ENCODE results near the gene LTA. TPM values are rescaled to one million over a fixed set of nuclear protein-coding genes. Genes with fewer than 3 reads are reported as not detected.
A peak's percentile ranks its signal among the peaks of the same experiment; 100 is the strongest.

Gene LTA
- total and polyA plus RNA-seq, 2 donors (not counting 1 experiment from before 2014, with no cell fraction given): not detected

DNA sequence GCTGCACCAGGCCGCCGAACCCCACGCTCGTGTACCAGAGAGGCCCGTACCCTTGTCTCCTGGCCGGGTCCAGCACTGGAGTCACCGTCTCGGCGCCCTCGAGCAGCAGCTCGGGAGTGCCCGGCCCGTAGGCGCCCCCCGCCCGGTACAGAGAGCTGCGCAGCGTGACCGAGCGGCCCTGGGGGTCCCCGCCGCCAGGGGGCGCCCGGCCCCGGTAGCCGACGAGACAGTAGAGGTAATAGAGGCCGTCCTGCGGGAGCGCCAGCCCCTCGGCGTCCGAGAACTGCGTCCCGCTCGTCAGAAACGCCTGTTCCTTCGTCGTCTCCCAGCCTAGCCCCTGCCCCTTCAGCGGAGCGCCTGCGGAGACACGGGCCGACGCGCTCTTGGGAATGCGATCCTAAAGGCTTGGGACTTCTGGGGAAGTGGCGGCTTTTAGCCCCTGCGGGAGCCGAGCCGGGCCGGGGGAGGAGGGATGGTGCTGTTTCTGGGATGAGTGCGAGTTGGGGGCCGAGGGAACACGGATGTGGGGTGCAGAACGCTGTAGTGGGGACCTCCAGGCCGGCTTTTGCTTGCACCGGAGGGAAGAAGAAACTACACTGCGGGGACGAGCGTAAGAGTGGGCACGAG, 8.8 kb downstream of the LTA start:
- H3K36me3 ChIP-seq (ENCODE audit: control insufficient read depth, insufficient read depth, low read length): no peaks in the 10 kb centered on the region
- TF ChIP-seq CTCF (conservative IDR thresholded peaks at IDR 0.05 in 1 of 2, IDR thresholded peaks at IDR 0.05 in 1 of 2; ENCODE audit: low read depth in 1 of 2, low read length in 2 of 2): peak; percentile 71 to 84
- TF ChIP-seq EZH2 (IDR thresholded peaks at IDR 0.05; ENCODE audit: low read length, missing control alignments): no peak
- H4K20me1 ChIP-seq (ENCODE audit: control insufficient read depth, extremely low read depth, insufficient read depth, low read length): no peaks in the 10 kb centered on the region
- H3K4me1 ChIP-seq (ENCODE audit: control insufficient read depth, extremely low read depth, insufficient read depth, low read length): no peaks in the 10 kb centered on the region
- H3K27ac ChIP-seq (ENCODE audit: insufficient read depth, low read length): peak overlapping the region; percentile 23
- peak overlapping the region; percentile 97 for H2AFZ ChIP-seq (ENCODE audit: low read length)
- H3K79me2 ChIP-seq (ENCODE audit: control insufficient read depth, insufficient read depth, low read length): no peaks in the 10 kb centered on the region
- peak overlapping the region; percentile 74 to 89 (median 82) for H3K4me3 ChIP-seq (replicated peaks in 1 of 4; ENCODE audit: control extremely low read depth in 1 of 4, insufficient read depth in 1 of 4, low read depth in 3 of 4, low read length in 4 of 4)
- H3K9ac ChIP-seq (ENCODE audit: insufficient read depth, low read length): peak overlapping the region; percentile 70
- no peaks in the 10 kb centered on the region for H3K9me3 ChIP-seq (ENCODE audit: control insufficient read depth, insufficient read depth, low read depth, low read length)
- peak overlapping the region; percentile 99 for H3K4me2 ChIP-seq (ENCODE audit: extremely low read depth, insufficient read depth, low read length)
- peaks cover 11% of the 10 kb centered on the region for H3K27me3 ChIP-seq (ENCODE audit: control insufficient read depth, insufficient read depth, low read length)
- peak; percentile 75 to 76 for DNase-seq (ENCODE audit: low read depth in 2 of 2)

DNA sequence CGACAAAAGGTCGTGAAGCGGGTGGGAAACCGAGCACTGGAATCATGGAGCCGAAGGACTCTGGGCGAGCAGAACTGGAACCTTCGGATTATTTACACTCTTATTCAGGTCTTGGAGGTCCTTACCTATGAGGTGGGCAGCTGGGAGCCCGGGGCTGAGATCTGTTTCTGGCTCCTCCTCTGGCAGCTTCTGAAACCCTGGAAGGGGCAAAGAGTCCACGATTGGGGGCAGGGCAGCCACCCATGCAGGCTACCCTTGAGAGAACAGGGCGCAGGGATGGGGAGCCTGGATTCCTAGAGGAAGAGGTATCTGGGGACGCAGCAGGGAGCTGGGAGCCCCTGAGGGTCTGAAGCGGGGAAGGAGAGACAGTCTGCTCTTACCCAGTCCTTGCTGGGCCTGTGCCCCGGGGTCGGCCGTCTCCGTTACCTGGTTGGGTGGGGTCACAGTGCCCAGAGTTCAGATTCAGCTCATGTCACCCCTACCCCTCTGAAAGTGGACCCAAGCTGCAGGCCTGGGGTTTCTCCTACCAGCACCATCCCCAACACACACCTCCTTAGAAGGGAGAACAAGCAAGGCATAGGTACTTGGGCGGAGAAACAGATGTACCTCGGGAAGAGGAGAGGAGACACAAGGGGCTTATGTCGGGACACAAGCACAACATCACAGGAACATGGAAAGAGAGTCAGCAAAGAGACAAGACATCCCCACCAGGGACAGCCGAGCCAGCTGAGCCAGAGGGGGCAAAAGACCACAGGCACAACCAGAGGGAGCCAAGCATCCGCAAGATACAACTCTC, 9.5 kb downstream of the LTA start:
- Histone ChIP-seq H3K4me1 (ENCODE audit: control insufficient read depth, extremely low read depth, insufficient read depth, low read length) (no peaks in the 10 kb centered on the region), H3K9ac (ENCODE audit: insufficient read depth, low read length) (peak overlapping the region; percentile 70), H2AFZ (ENCODE audit: low read length) (peak overlapping the region; percentile 97), H3K9me3 (ENCODE audit: control insufficient read depth, insufficient read depth, low read depth, low read length) (no peaks in the 10 kb centered on the region), H3K27ac (ENCODE audit: insufficient read depth, low read length) (no peak overlapping the region), H3K36me3 (ENCODE audit: control insufficient read depth, insufficient read depth, low read length) (no peaks in the 10 kb centered on the region), H3K4me3 (replicated peaks in 1 of 4; ENCODE audit: control extremely low read depth in 1 of 4, insufficient read depth in 1 of 4, low read depth in 3 of 4, low read length in 4 of 4) (peak overlapping the region; percentile 74 to 89 (median 82)), H4K20me1 (ENCODE audit: control insufficient read depth, extremely low read depth, insufficient read depth, low read length) (no peaks in the 10 kb centered on the region), H3K4me2 (ENCODE audit: extremely low read depth, insufficient read depth, low read length) (peak overlapping the region; percentile 99), H3K27me3 (ENCODE audit: control insufficient read depth, insufficient read depth, low read length) (peaks cover 9% of the 10 kb centered on the region), H3K79me2 (ENCODE audit: control insufficient read depth, insufficient read depth, low read length) (no peaks in the 10 kb centered on the region)
- TF ChIP-seq EZH2 (IDR thresholded peaks at IDR 0.05; ENCODE audit: low read length, missing control alignments) (peak; percentile 16), CTCF (conservative IDR thresholded peaks at IDR 0.05 in 1 of 2, IDR thresholded peaks at IDR 0.05 in 1 of 2; ENCODE audit: low read depth in 1 of 2, low read length in 2 of 2) (no peak)
- DNase-seq (ENCODE audit: low read depth in 2 of 2): no peak

DNA sequence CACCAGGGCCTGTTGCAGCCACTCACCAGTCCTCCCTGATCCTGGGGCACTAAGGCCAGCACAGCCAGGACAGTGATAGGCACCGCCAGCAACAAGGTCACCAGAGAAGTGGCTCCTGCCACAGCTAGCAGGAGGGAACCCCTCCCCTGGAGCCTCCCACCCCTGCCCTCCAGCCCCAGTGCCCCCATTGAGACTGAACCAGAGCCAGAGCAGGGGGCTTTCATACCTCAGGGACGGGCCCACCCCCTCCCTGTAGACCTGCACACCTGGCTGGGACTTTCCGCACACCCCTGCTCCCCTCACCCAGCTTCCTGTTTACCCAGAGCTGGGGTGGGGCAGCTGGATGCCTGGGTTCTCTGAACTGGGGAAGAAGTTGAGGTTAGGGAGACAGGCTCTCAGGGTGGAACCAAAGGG, 10.1 kb downstream of the LTA start, which contains the start of gene LTB:
Gene LTB, minus strand, starts transcription at position 195 of the 414 bp plus-strand sequence. Its CDS starts 7 bp downstream, at position 188.
- Histone ChIP-seq H2AFZ (ENCODE audit: low read length) (peak within 1 kb of the TSS; percentile 97), H3K4me1 (ENCODE audit: control insufficient read depth, extremely low read depth, insufficient read depth, low read length) (no peaks in the 10 kb centered on the region), H3K4me3 (replicated peaks in 1 of 4; ENCODE audit: control extremely low read depth in 1 of 4, insufficient read depth in 1 of 4, low read depth in 3 of 4, low read length in 4 of 4) (peak within 1 kb of the TSS; percentile 74 to 89 (median 82)), H3K79me2 (ENCODE audit: control insufficient read depth, insufficient read depth, low read length) (no peaks in the 10 kb centered on the region), H3K36me3 (ENCODE audit: control insufficient read depth, insufficient read depth, low read length) (no peaks in the 10 kb centered on the region), H3K4me2 (ENCODE audit: extremely low read depth, insufficient read depth, low read length) (peak within 1 kb of the TSS; percentile 99), H3K27ac (ENCODE audit: insufficient read depth, low read length) (no peak within 1 kb of the TSS), H3K27me3 (ENCODE audit: control insufficient read depth, insufficient read depth, low read length) (peaks cover 5% of the 10 kb centered on the region), H3K9me3 (ENCODE audit: control insufficient read depth, insufficient read depth, low read depth, low read length) (no peaks in the 10 kb centered on the region), H3K9ac (ENCODE audit: insufficient read depth, low read length) (peak within 1 kb of the TSS; percentile 70), H4K20me1 (ENCODE audit: control insufficient read depth, extremely low read depth, insufficient read depth, low read length) (no peaks in the 10 kb centered on the region)
- TF ChIP-seq CTCF (conservative IDR thresholded peaks at IDR 0.05 in 1 of 2, IDR thresholded peaks at IDR 0.05 in 1 of 2; ENCODE audit: low read depth in 1 of 2, low read length in 2 of 2) (no peak), EZH2 (IDR thresholded peaks at IDR 0.05; ENCODE audit: low read length, missing control alignments) (no peak)
- DNase-seq (ENCODE audit: low read depth in 2 of 2): no peak

All from fibroblast of lung (primary cell).